Measurements from ENCODE around the gene BICC1.

GRCh38 chr10:58727633-58728032 is 215.0 kb downstream of the BICC1 start:
- TF ChIP-seq GATA2 (IDR thresholded peaks at IDR 0.05; ENCODE audit: low read depth, low read length) (no peak), GATA3 (IDR thresholded peaks at IDR 0.05; ENCODE audit: low read depth, low read length) (no peak)
